ENCODE results near the gene MUC4.

- no peak for TF ChIP-seq POLR2A (IDR thresholded peaks at IDR 0.05)
- no peak for TF ChIP-seq CTCF (IDR thresholded peaks at IDR 0.05)
Observed at GRCh38 chr3:195807681-195808121, 4.0 kb downstream of the MUC4 start.
